Peyer's patch (tissue), 4 donors: Measurements from ENCODE around the gene ST3GAL4.

ENCODE experiments used
- POLR2A ChIP-seq, 2 donors: fragments of 450-650 bp; IDR thresholded peaks; one replicate each; pipeline ENCODE4 v1.5.1; 2017; ENCODE audit warnings: antibody characterized with exemption in 2 of 2, mild to moderate bottlenecking in 2 of 2, moderate library complexity in 2 of 2
- TF ChIP-seq, protein P1 (sequence below), 6 experiments: fragments of 450-650 bp in 4 of 6; fragments of 200-600 bp in 2 of 6; sonication (generic) in 1 of 6; IDR thresholded peaks; one replicate each; pipeline ENCODE4 v1.5.1; 2017 to 2019; ENCODE audit warnings: antibody characterized with exemption in 6 of 6, mild to moderate bottlenecking in 3 of 6, moderate library complexity in 1 of 6

DNA sequence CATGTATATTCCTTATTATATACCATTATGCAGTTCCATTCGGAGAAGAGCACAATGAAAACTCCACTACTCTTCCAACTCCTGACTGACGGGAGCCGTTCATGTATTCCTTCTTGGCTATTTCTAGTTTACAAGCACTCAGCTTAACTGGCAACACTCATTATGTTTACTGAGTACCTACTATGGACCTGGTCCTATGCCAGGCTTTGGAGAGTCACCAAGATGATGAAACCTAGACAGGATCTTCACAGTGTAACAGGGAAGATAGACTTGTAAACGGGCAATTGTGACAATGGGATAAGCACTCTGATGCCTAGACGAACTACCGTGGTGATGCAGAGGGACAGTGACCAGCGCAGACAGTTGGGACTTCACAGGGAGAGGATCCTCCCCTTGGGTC, 22.3 kb upstream of the ST3GAL4 start:
- TF ChIP-seq, protein P1, sequence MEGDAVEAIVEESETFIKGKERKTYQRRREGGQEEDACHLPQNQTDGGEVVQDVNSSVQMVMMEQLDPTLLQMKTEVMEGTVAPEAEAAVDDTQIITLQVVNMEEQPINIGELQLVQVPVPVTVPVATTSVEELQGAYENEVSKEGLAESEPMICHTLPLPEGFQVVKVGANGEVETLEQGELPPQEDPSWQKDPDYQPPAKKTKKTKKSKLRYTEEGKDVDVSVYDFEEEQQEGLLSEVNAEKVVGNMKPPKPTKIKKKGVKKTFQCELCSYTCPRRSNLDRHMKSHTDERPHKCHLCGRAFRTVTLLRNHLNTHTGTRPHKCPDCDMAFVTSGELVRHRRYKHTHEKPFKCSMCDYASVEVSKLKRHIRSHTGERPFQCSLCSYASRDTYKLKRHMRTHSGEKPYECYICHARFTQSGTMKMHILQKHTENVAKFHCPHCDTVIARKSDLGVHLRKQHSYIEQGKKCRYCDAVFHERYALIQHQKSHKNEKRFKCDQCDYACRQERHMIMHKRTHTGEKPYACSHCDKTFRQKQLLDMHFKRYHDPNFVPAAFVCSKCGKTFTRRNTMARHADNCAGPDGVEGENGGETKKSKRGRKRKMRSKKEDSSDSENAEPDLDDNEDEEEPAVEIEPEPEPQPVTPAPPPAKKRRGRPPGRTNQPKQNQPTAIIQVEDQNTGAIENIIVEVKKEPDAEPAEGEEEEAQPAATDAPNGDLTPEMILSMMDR (IDR thresholded peaks at IDR 0.05), result no peak
- TF ChIP-seq POLR2A (IDR thresholded peaks at IDR 0.05), result no peak
